ENCODE results near the gene PTAFR.

DNA sequence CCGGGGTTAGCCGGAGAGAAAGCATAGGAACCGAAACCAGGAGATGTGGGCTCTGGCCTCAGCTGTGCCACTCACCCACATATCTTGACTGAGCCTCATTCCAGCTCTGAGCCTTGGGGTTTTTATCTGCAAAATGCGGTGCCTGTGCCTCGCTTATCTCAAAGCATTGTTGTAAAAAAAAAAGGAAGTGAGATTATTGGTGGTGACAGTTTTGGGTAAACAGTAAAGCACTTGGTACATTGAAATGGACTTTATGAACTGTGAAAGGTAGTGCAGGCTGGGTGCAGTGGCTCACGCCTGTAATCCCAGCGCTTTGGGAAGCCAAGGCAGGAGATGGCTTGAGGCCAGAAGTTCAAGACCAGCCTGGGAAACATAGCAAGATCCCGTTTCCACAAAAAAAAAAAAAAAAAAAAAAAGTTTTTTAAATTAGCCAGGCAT, 3.8 kb downstream of the PTAFR start:
- TF ChIP-seq, protein P1, sequence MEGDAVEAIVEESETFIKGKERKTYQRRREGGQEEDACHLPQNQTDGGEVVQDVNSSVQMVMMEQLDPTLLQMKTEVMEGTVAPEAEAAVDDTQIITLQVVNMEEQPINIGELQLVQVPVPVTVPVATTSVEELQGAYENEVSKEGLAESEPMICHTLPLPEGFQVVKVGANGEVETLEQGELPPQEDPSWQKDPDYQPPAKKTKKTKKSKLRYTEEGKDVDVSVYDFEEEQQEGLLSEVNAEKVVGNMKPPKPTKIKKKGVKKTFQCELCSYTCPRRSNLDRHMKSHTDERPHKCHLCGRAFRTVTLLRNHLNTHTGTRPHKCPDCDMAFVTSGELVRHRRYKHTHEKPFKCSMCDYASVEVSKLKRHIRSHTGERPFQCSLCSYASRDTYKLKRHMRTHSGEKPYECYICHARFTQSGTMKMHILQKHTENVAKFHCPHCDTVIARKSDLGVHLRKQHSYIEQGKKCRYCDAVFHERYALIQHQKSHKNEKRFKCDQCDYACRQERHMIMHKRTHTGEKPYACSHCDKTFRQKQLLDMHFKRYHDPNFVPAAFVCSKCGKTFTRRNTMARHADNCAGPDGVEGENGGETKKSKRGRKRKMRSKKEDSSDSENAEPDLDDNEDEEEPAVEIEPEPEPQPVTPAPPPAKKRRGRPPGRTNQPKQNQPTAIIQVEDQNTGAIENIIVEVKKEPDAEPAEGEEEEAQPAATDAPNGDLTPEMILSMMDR (IDR thresholded peaks at IDR 0.05; ENCODE audit: insufficient read depth, low read length) = no peak
- TF ChIP-seq, protein P2, sequence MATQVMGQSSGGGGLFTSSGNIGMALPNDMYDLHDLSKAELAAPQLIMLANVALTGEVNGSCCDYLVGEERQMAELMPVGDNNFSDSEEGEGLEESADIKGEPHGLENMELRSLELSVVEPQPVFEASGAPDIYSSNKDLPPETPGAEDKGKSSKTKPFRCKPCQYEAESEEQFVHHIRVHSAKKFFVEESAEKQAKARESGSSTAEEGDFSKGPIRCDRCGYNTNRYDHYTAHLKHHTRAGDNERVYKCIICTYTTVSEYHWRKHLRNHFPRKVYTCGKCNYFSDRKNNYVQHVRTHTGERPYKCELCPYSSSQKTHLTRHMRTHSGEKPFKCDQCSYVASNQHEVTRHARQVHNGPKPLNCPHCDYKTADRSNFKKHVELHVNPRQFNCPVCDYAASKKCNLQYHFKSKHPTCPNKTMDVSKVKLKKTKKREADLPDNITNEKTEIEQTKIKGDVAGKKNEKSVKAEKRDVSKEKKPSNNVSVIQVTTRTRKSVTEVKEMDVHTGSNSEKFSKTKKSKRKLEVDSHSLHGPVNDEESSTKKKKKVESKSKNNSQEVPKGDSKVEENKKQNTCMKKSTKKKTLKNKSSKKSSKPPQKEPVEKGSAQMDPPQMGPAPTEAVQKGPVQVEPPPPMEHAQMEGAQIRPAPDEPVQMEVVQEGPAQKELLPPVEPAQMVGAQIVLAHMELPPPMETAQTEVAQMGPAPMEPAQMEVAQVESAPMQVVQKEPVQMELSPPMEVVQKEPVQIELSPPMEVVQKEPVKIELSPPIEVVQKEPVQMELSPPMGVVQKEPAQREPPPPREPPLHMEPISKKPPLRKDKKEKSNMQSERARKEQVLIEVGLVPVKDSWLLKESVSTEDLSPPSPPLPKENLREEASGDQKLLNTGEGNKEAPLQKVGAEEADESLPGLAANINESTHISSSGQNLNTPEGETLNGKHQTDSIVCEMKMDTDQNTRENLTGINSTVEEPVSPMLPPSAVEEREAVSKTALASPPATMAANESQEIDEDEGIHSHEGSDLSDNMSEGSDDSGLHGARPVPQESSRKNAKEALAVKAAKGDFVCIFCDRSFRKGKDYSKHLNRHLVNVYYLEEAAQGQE (IDR thresholded peaks at IDR 0.05; ENCODE audit: insufficient replicate concordance, low read depth) = no peak
- TF ChIP-seq POLR2AphosphoS5 (IDR thresholded peaks at IDR 0.05; ENCODE audit: low read depth) (peak; percentile 66), GABPA (IDR thresholded peaks at IDR 0.05; ENCODE audit: low read depth) (no peak)
